Transverse colon (tissue), 3 donors: Measurements from ENCODE around the gene LMF1.

Experiments
- POLR2A ChIP-seq: fragments of 450-650 bp; IDR thresholded peaks from one replicate; pipeline ENCODE4 v1.6.1; 2016; ENCODE audit warnings: antibody characterized with exemption, mild to moderate bottlenecking, moderate library complexity
- TF ChIP-seq, protein P1 (sequence below), 5 experiments: fragments of 200-600 bp in 3 of 5; fragments of 450-650 bp in 2 of 5; sonication (generic) in 3 of 5; IDR thresholded peaks; 1 replicate in 2 of 5; 2 replicates in 3 of 5; pipeline ENCODE4 v1.5.1; 2016 to 2017; ENCODE audit warnings: antibody characterized with exemption in 5 of 5, inconsistent platforms in 3 of 5, mild to moderate bottlenecking in 2 of 5, moderate library complexity in 1 of 5

DNA sequence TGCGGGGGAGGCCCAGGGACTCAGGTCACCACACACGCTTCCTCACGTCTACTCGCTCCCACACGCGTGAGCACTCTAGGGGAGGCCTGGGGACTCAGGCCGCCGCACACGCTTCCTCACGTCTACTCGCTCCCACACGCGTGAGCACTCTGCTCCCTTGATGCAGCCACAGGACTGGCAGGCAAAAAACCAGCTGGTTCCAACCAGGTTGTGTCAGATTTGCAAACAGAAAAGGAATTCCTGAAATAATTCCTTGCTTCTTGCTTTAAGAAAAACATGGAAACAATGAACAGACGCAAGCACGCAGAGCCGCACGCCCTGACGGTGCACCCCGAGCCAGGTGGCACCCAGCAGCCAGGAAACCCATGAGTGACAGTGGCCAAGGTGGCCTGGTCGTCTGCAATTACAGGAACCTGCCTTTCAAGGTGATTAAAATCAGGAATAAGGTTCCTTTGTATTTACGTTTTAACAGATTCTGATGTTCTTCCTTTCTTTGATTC lies 37.9 kb downstream of the LMF1 start:
- TF ChIP-seq, protein P1, sequence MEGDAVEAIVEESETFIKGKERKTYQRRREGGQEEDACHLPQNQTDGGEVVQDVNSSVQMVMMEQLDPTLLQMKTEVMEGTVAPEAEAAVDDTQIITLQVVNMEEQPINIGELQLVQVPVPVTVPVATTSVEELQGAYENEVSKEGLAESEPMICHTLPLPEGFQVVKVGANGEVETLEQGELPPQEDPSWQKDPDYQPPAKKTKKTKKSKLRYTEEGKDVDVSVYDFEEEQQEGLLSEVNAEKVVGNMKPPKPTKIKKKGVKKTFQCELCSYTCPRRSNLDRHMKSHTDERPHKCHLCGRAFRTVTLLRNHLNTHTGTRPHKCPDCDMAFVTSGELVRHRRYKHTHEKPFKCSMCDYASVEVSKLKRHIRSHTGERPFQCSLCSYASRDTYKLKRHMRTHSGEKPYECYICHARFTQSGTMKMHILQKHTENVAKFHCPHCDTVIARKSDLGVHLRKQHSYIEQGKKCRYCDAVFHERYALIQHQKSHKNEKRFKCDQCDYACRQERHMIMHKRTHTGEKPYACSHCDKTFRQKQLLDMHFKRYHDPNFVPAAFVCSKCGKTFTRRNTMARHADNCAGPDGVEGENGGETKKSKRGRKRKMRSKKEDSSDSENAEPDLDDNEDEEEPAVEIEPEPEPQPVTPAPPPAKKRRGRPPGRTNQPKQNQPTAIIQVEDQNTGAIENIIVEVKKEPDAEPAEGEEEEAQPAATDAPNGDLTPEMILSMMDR (IDR thresholded peaks at IDR 0.05) = no peak
- no peak for TF ChIP-seq POLR2A
